PC-3 (cell line): ENCODE measurements around the gene SLC35A2.

Experiments
- CTCF ChIP-seq: fragments of 300-600 bp; sonication (generic); conservative IDR thresholded peaks from 2 replicates; pipeline ENCODE4 v1.5.1; 2017; ENCODE audit warnings: antibody characterized with exemption, low read depth, mild to moderate bottlenecking, low read length
- EZH2 ChIP-seq: fragments of 300-600 bp; sonication (generic); IDR thresholded peaks from one replicate; pipeline ENCODE4 v1.6.1; 2017; ENCODE audit warnings: antibody characterized with exemption, mild to moderate bottlenecking, low read length; ENCODE audit not compliant: unreplicated experiment
- EZH2phosphoT487 ChIP-seq: fragments of 300-600 bp; sonication (generic); IDR thresholded peaks from 2 replicates; pipeline ENCODE4 v1.6.1; 2018; ENCODE audit warnings: mild to moderate bottlenecking, antibody characterized with exemption, low read length, borderline replicate concordance

- no peak for TF ChIP-seq EZH2
- no peak for TF ChIP-seq CTCF
- no peak for TF ChIP-seq EZH2phosphoT487
Measured at GRCh38 chrX:48934581-48935300, 23.3 kb upstream of the SLC35A2 start.
